Neural progenitor cell (in vitro differentiated cells): Measurements from ENCODE around the gene FNIP2. TPM values are rescaled to one million over a fixed set of nuclear protein-coding genes. Genes with fewer than 3 reads are reported as not detected.
A peak's percentile ranks its signal among the peaks of the same experiment; 100 is the strongest.
"Not testable (repeated sequence)": the region's sequence is repeated elsewhere in the genome, so short reads cannot be mapped to it uniquely, and the experiment has no call there.

Source experiments
- DNase-seq: peaks from one replicate; pipeline ENCODE4 v3.0.0-alpha.2; 2016; ENCODE audit warnings: low spot score
- H2AFZ ChIP-seq: fragments of 200-600 bp; sonication (generic); replicated peaks from 2 replicates; pipeline ENCODE4 v1.6.1; 2016; ENCODE audit warnings: antibody characterized with exemption
- H3F3A ChIP-seq: fragments of 200-600 bp; sonication (generic); 2 replicates; pipeline ENCODE4 v1.6.1; 2016; ENCODE audit warnings: antibody characterized with exemption, low read depth
- H3K27ac ChIP-seq: fragments of 200-600 bp; sonication (generic); 2 replicates; pipeline ENCODE4 v1.5.1; 2016; ENCODE audit warnings: mild to moderate bottlenecking
- H3K27me3 ChIP-seq: fragments of 200-600 bp; sonication (generic); 2 replicates; pipeline ENCODE4 v1.6.1; 2016; ENCODE audit warnings: mild to moderate bottlenecking, moderate library complexity
- H3K36me3 ChIP-seq: fragments of 200-600 bp; sonication (generic); 2 replicates; pipeline ENCODE4 v1.5.1; 2016
- H3K4me1 ChIP-seq: fragments of 200-600 bp; sonication (generic); 2 replicates; pipeline ENCODE4 v1.6.1; 2016; ENCODE audit warnings: mixed run types
- H3K4me2 ChIP-seq: fragments of 200-600 bp; sonication (generic); 2 replicates; pipeline ENCODE4 v1.6.1; 2016
- H3K4me3 ChIP-seq: fragments of 200-600 bp; sonication (generic); 2 replicates; pipeline ENCODE4 v1.5.1; 2016
- H3K79me2 ChIP-seq: fragments of 200-600 bp; sonication (generic); 2 replicates; pipeline ENCODE4 v1.6.1; 2016; ENCODE audit warnings: low read depth
- H3K9ac ChIP-seq: fragments of 200-600 bp; sonication (generic); 2 replicates; pipeline ENCODE4 v1.6.1; 2016
- H3K9me3 ChIP-seq: fragments of 200-600 bp; sonication (generic); 2 replicates; pipeline ENCODE4 v1.5.1; 2016; ENCODE audit warnings: low read depth
- H4K20me1 ChIP-seq: fragments of 200-600 bp; sonication (generic); 2 replicates; pipeline ENCODE4 v1.6.1; 2016; ENCODE audit warnings: low read depth
- H3K27ac Mint-ChIP-seq: 3 replicates; pipeline ENCODE4 v1.8.0; 2021; ENCODE audit warnings: mixed read lengths
- H3K27me3 Mint-ChIP-seq: 2 replicates; pipeline ENCODE4 v1.8.0; 2022; ENCODE audit warnings: low read depth, mild to moderate bottlenecking, inconsistent platforms, moderate library complexity, mixed read lengths; ENCODE audit not compliant: insufficient read depth
- H3K36me3 Mint-ChIP-seq: 3 replicates; pipeline ENCODE4 v1.8.0; 2021; ENCODE audit warnings: mixed read lengths
- H3K4me1 Mint-ChIP-seq: 3 replicates; pipeline ENCODE4 v1.8.0; 2021; ENCODE audit warnings: mixed read lengths
- H3K4me3 Mint-ChIP-seq: 3 replicates; pipeline ENCODE4 v1.8.0; 2021; ENCODE audit warnings: mild to moderate bottlenecking, moderate library complexity, mixed read lengths
- H3K9me3 Mint-ChIP-seq: 3 replicates; pipeline ENCODE4 v1.8.0; 2020; ENCODE audit warnings: mixed read lengths
- EZH2phosphoT487 ChIP-seq: fragments of 200-600 bp; sonication (generic); IDR thresholded peaks from 2 replicates; pipeline ENCODE4 v1.6.1; 2017; ENCODE audit warnings: antibody characterized with exemption
- total RNA-seq: library from RNA; depleted of rRNA; stranded (reverse); fragments of >200 nt; gene quantifications from 2 replicates; pipeline ENCODE4 v1.2.3, GENCODE V29; 2015; ENCODE audit warnings: low replicate concordance
- TF ChIP-seq, protein P1 (sequence below): fragments of 200-600 bp; sonication (generic); IDR thresholded peaks from 2 replicates; pipeline ENCODE4 v1.5.1; 2017; ENCODE audit warnings: antibody characterized with exemption, mild to moderate bottlenecking

Gene FNIP2
- total RNA-seq, 1 donor from 2014 or later = 10.5 TPM

DNA sequence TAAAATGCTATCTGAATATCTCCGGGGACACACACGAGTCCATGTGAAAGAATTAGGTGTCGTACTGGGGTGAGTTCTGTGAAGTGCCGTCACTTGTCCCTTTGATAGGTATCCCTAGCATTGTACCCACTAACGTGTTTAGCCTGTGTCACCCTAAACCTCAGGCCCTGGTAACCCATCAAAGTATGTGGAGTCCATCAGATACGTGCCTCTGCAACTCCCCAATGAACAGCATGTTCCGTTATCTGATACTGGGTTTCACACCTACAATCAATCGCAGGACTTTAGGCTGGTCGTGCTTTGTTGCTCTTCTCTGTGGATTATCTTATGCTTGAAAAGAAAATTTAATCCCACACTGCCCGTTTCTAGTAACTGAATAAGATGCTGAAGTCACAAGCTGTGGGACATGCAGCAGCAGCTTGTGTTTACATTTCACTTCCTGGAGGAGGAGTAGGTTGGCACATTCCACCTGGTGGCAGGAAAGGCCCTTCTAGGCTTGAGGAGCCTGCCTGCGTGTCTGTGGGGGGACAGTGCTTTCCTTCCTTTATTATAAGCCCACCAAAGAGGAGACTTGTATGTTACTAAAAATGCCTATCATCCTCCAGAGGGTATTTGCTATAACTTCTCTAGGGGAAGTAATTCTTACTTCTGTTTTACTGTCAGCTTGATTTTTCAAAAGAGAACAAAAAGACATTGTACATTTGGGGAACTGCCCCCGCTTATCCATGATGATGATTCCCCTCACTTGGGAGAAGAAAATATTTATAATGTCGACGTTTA lies 127.2 kb downstream of the FNIP2 start:
- Histone ChIP-seq H3K4me1 (no peaks in the 10 kb centered on the region), H3K9ac (no peak overlapping the region), H3K36me3 (no peaks in the 10 kb centered on the region), H3K4me2 (no peak overlapping the region), H3K27me3 (no peaks in the 10 kb centered on the region), H3K79me2 (no peaks in the 10 kb centered on the region), H4K20me1 (no peaks in the 10 kb centered on the region), H3K9me3 (no peaks in the 10 kb centered on the region), H3K4me3 (no peak overlapping the region), H2AFZ (no peak overlapping the region), H3F3A (no peaks in the 10 kb centered on the region), H3K27ac (no peak overlapping the region)
- Mint-ChIP-seq H3K27me3 (no peaks in the 10 kb centered on the region), H3K9me3 (peaks cover 24% of the 10 kb centered on the region), H3K27ac (no peak overlapping the region), H3K4me3 (no peak overlapping the region), H3K36me3 (peaks cover 42% of the 10 kb centered on the region), H3K4me1 (peaks cover 3% of the 10 kb centered on the region)
- TF ChIP-seq, protein P1, sequence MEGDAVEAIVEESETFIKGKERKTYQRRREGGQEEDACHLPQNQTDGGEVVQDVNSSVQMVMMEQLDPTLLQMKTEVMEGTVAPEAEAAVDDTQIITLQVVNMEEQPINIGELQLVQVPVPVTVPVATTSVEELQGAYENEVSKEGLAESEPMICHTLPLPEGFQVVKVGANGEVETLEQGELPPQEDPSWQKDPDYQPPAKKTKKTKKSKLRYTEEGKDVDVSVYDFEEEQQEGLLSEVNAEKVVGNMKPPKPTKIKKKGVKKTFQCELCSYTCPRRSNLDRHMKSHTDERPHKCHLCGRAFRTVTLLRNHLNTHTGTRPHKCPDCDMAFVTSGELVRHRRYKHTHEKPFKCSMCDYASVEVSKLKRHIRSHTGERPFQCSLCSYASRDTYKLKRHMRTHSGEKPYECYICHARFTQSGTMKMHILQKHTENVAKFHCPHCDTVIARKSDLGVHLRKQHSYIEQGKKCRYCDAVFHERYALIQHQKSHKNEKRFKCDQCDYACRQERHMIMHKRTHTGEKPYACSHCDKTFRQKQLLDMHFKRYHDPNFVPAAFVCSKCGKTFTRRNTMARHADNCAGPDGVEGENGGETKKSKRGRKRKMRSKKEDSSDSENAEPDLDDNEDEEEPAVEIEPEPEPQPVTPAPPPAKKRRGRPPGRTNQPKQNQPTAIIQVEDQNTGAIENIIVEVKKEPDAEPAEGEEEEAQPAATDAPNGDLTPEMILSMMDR = peak; percentile 37
- TF ChIP-seq EZH2phosphoT487 = no peak
- DNase-seq = peak; percentile 47

DNA sequence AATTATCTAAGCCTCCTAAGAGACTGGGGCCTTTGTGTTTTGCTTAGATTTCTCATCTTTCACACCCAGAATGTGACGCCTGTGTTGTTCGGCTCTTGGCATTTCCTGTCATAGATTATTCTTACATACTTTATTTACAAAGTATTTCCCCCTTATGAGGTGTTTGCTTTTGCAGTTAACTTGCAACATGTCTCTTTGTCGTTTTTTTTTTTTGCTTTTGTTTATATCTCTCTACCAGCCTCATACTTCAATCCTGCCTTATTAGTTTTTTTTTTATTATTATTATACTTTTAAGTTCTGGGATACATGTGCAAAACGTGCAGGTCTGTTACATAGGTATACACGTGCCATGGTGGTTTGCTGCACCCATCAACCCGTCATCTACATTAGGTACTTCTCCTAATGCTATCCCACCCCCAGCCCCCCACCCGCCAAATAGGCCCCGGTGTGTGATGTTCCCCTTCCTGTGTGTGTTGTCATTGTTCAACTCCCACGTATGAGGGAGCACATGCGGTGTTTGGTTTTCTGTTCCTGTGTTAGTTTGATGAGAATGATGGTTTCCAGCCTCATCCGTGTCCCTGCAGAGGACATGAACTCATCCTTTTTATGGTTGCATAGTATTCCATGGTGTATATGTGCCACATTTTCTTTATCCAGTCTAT lies 127.9 kb downstream of the FNIP2 start:
- H3K27ac ChIP-seq, H3K36me3 ChIP-seq, H3K4me3 Mint-ChIP-seq, H3K4me1 Mint-ChIP-seq, H3K4me3 ChIP-seq, H3K9me3 ChIP-seq, H4K20me1 ChIP-seq, H3K4me1 ChIP-seq, H3K27ac Mint-ChIP-seq, H3K27me3 ChIP-seq, H3F3A ChIP-seq, H3K4me2 ChIP-seq, H3K79me2 ChIP-seq, H3K9ac ChIP-seq, DNase-seq, H2AFZ ChIP-seq, H3K27me3 Mint-ChIP-seq: not testable (repeated sequence)
- Mint-ChIP-seq H3K9me3 (peaks cover 26% of the 10 kb centered on the region), H3K36me3 (peaks cover 46% of the 10 kb centered on the region)

DNA sequence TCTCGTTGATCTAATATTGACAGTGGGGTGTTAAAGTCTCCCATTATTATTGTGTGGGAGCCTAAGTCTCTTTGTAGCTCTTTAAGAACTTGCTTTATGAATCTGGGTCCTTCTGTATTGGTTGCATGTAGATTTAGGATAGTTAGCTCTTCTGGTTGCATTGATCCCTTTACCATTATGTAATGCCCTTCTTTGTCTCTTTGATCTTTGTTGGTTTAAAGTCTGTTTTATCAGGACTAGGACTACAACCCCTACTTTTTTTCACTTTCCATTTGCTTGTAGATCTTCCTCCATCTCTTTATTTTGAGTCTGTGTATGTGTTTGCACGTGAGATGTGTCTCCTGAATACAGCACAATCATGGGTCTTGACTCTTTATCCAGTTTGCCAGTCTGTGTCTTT lies 131.6 kb downstream of the FNIP2 start:
- H3K4me2 ChIP-seq, H3K27ac ChIP-seq, H3K79me2 ChIP-seq, H3K4me3 Mint-ChIP-seq, H3K9me3 ChIP-seq, H3K27me3 ChIP-seq, H3K27ac Mint-ChIP-seq, H2AFZ ChIP-seq, H3K36me3 ChIP-seq, H3F3A ChIP-seq, H3K9ac ChIP-seq, H4K20me1 ChIP-seq, DNase-seq, H3K27me3 Mint-ChIP-seq, H3K4me3 ChIP-seq: not testable (repeated sequence)
- H3K4me1 ChIP-seq = peaks cover 17% of the 10 kb centered on the region
- peaks cover 19% of the 10 kb centered on the region for H3K4me1 Mint-ChIP-seq
- H3K9me3 Mint-ChIP-seq = peaks cover 26% of the 10 kb centered on the region
- H3K36me3 Mint-ChIP-seq = peaks cover 43% of the 10 kb centered on the region

DNA sequence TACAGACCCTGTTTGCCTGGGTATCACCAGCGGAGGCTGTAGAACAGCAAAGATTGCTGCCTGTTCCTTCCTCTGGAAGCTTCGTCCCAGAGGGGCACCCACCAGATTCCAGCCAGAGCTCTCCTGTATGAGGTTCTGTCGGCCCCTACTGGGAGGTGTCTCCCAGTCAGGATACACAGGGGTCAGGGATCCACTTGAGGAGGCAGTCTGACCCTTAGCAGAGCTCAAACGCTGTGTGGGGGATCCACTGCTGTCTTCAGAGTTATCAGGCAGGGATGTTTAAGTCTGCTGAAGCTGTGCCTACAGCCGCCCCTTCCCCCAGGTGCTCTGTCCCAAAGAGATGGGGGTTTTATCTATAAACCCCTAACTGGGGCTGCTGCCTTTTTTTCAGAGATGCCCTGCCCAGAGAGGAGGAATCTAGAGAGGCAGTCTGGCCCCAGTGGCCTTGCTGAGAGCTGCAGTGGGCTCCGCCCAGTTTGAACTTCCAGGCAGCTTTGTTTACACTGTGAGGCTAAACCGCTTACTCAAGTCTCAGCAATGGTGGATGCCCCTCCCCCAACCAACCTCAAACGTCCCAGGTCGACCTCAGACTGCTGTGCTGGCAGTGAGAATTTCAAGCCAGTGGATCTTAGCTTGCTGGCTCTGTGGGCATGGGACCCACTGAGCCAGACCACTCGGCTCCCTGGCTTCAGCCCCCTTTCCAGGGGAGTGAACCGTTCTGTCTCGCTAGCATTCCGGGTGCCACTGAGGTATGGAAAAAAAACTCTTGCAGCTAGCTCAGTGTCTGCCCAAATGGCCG lies 133.7 kb downstream of the FNIP2 start:
- peak; percentile 91 for DNase-seq
- not testable (repeated sequence) for H3K4me3 Mint-ChIP-seq, H3F3A ChIP-seq, H3K4me3 ChIP-seq, H3K36me3 ChIP-seq, H3K27ac ChIP-seq, H3K27me3 ChIP-seq, H4K20me1 ChIP-seq, H3K9me3 ChIP-seq, H3K9ac ChIP-seq, H3K79me2 ChIP-seq, H3K27me3 Mint-ChIP-seq
- H3K4me1 Mint-ChIP-seq = peaks cover 16% of the 10 kb centered on the region
- Histone ChIP-seq H3K4me1 (peaks cover 17% of the 10 kb centered on the region), H2AFZ (peak overlapping the region; percentile 45), H3K4me2 (peak overlapping the region; percentile 21)
- peaks cover 40% of the 10 kb centered on the region for H3K36me3 Mint-ChIP-seq
- H3K9me3 Mint-ChIP-seq = peaks cover 24% of the 10 kb centered on the region
- H3K27ac Mint-ChIP-seq = peak overlapping the region; percentile 53
